Measurements from ENCODE around the gene F8. TPM values are rescaled to one million over a fixed set of nuclear protein-coding genes. Genes with fewer than 3 reads are reported as not detected.
"Not testable (repeated sequence)": the region's sequence is repeated elsewhere in the genome, so short reads cannot be mapped to it uniquely, and the experiment has no call there.

Gene F8
- total and polyA plus RNA-seq, 8 donors, result 4.1 to 27.4 (median 5.2) TPM

DNA sequence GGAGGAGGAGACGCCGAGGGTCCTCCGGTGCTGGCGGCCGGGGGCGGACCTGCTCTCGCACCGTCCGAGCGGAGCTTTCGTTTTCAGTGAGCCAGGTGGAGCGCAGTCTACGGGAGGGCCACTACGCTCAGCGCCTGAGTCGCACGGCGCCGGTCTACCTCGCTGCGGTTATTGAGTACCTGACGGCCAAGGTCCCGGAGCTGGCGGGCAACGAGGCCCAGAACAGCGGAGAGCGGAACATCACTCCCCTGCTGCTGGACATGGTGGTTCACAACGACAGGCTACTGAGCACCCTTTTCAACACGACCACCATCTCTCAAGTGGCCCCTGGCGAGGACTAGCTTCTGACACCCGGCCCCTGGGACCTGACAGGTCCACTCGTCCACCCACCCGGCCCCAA lies 137.5 kb downstream of the F8 start:
- H3K27ac ChIP-seq; H3K4me1 ChIP-seq; intact Hi-C loops (cut with DNase I); H3K9me3 ChIP-seq; H3K36me3 ChIP-seq; H3K4me3 ChIP-seq; H3K27me3 ChIP-seq; ATAC-seq; DNase-seq: not testable (repeated sequence)

DNA sequence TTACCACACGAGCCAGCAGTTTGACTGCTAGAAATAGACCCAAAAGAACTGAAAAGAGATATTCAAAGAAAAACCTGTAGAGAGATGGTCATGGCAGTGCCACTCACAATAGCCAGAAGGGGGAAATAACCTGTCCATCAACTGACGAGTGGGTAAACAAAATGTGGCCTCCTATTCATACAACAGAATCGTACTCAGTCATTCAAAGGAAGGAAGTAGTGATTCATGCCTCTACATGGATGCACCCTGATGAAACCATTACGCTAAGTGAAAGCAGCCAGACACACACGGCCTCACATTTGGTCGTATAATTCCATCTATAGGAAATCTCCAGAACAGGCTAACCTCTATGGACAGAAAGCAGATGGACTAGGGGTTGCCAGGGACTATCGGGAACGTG lies 138.5 kb downstream of the F8 start:
- H3K4me1 ChIP-seq; DNase-seq; H3K4me3 ChIP-seq; H3K9me3 ChIP-seq; ATAC-seq; H3K36me3 ChIP-seq; intact Hi-C loops (cut with DNase I); H3K27me3 ChIP-seq; H3K27ac ChIP-seq: not testable (repeated sequence)

DNA sequence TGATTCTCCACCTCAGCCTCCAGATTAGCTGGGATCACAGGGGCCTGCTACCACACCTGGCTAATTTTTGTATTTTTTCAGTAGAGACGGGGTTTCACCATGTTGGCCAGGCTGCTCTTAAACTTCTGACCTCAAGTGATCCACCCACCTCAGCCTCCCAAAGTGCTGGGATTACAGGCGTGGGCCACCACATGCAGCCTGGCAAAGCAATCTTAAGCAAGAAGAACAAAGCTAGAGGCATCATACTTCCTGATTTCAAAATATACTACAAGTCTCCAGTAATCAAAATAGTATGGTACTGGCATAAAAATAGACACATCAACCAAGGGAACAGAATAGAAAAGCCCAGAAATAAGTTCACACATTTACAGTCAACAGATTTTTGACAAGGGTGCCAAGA lies 149.2 kb downstream of the F8 start:
- Histone ChIP-seq H3K4me1 (no peaks in the 10 kb centered on the region), H3K27ac (no peak overlapping the region), H3K4me3 (no peak overlapping the region), H3K27me3 (no peaks in the 10 kb centered on the region), H3K9me3 (peaks cover 0 to 2% of the 10 kb centered on the region in 2 donors), H3K36me3 (no peaks in the 10 kb centered on the region)
- no peak for DNase-seq
- intact Hi-C loops (cut with DNase I), result no loop called here
- ATAC-seq, result no peak
- TF ChIP-seq, protein P1, sequence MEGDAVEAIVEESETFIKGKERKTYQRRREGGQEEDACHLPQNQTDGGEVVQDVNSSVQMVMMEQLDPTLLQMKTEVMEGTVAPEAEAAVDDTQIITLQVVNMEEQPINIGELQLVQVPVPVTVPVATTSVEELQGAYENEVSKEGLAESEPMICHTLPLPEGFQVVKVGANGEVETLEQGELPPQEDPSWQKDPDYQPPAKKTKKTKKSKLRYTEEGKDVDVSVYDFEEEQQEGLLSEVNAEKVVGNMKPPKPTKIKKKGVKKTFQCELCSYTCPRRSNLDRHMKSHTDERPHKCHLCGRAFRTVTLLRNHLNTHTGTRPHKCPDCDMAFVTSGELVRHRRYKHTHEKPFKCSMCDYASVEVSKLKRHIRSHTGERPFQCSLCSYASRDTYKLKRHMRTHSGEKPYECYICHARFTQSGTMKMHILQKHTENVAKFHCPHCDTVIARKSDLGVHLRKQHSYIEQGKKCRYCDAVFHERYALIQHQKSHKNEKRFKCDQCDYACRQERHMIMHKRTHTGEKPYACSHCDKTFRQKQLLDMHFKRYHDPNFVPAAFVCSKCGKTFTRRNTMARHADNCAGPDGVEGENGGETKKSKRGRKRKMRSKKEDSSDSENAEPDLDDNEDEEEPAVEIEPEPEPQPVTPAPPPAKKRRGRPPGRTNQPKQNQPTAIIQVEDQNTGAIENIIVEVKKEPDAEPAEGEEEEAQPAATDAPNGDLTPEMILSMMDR (IDR thresholded peaks at IDR 0.05), result no peak

DNA sequence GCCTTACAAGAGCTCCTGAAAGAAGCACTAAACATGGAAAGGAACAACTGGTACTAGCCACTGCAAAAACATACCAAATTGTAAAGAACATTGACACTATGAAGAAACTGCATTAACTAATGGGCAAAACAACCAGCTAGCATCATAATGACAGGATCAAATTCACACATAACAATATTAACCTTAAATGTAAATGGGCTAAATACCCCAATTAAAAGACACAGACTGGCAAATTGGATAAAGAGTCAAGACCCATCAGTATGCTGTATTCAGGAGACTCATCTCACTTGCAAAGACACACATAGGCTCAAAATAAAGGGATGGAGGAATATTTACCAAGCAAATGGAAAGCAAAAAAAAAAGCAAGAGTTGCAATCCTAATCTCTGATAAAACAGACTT lies 154.0 kb downstream of the F8 start:
- intact Hi-C loops (cut with DNase I); H3K27me3 ChIP-seq; H3K4me1 ChIP-seq; H3K4me3 ChIP-seq; H3K27ac ChIP-seq; DNase-seq; H3K36me3 ChIP-seq; ATAC-seq: not testable (repeated sequence)
- H3K9me3 ChIP-seq, result peaks cover 0 to 12% of the 10 kb centered on the region in 2 donors

DNA sequence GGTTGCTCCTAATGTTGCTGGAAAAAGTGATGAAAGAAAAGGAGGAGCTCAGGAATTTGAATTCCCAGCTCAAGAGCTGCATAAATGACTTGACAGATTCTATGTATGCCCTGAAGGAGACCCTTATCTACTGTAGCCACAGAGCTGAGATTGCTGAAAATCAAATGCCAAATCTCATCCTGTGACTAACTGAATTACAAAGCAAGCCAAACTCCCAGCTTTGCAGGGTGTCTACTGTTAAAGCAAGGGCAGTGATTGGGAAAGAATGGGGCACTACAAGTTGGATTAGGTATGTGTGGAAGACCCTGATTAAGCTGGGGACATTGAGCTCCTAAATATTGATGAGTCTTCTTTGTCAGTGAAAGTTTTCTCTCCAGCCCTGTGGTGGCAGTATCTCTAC lies 167.3 kb downstream of the F8 start:
- ATAC-seq (no peak), DNase-seq (no peak)
- intact Hi-C loops (cut with DNase I), result no loop called here
- Histone ChIP-seq H3K4me1 (no peaks in the 10 kb centered on the region), H3K27ac (no peak overlapping the region), H3K4me3 (no peak overlapping the region), H3K9me3 (no peaks in the 10 kb centered on the region), H3K27me3 (no peaks in the 10 kb centered on the region), H3K36me3 (no peaks in the 10 kb centered on the region)
- TF ChIP-seq, protein P1 (IDR thresholded peaks at IDR 0.05), result no peak

DNA sequence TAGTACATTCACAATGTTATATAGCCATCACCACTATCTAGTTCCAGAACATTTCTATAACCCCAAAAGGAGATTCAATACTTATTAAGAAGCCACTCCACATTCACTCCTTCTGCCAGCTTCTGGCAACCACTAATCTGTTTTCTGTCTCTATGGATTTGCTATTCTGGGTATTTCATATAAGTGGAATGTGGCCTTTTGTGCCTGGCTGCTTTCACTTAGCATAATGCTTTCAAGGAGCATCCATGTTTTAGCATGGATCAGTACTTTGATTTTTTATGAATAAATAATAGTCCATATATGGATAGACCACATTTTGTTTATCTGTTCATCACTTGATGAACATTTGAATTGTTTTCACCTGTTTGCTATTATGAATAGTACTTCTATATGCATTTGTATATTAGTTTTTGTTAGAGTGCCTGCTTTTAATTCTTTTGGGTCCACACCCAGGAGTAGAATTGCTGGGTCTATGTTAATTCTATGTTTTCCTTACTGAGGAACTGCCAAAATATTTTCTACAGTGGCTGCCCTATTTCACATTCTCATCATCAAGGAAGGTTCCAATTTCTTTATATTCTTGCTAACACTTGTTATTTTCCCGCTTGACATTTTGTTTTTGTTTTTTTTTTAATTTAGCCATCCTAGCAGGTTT lies 171.4 kb downstream of the F8 start:
- DNase-seq, result no peak

More for the DNA sequence above, 171.4 kb downstream of the F8 start:
- ATAC-seq, result no peak
- no peak overlapping the region for H3K27ac ChIP-seq
- H3K9me3 ChIP-seq, result no peaks in the 10 kb centered on the region
- H3K4me3 ChIP-seq, result no peak overlapping the region
- no peaks in the 10 kb centered on the region for H3K4me1 ChIP-seq
- no peaks in the 10 kb centered on the region for H3K36me3 ChIP-seq
- H3K27me3 ChIP-seq, result no peaks in the 10 kb centered on the region
- TF ChIP-seq, protein P1 (IDR thresholded peaks at IDR 0.05), result no peak
- intact Hi-C loops (cut with DNase I), result no loop called here

Measured in left lung (tissue), 10 donors.